CD4-positive, alpha-beta memory T cell (primary cell): ENCODE data around the gene TBXAS1. TPM values are rescaled to one million over a fixed set of nuclear protein-coding genes. Genes with fewer than 3 reads are reported as not detected.

ENCODE experiments used
- CTCF ChIA-PET: fragments of 350-600 bp; sonication (Branson Sonifier 250); formaldehyde crosslinking; loops from one replicate; lab custom pipeline; 2021; ENCODE audit warnings: inconsistent platforms; ENCODE audit not compliant: partially characterized antibody; lab: Charles Lee
- POLR2A ChIA-PET: fragments of 350-600 bp; sonication (Branson Sonifier 250); formaldehyde crosslinking; loops from one replicate; lab custom pipeline; 2021; ENCODE audit not compliant: partially characterized antibody; lab: Charles Lee
- DNase-seq, 5 donors: peaks; one replicate each; pipeline versions ENCODE4 v3.0.0 to v3.0.0-alpha.2; 2020 to 2022; ENCODE audit warnings: mixed read lengths in 1 of 5
- H3K27ac ChIP-seq: one replicate; pipeline ENCODE4 v1.7.0; 2013; ENCODE audit warnings: low read depth, low read length
- H3K27me3 ChIP-seq: 2 replicates; pipeline ENCODE4 v1.7.0; 2013; ENCODE audit warnings: mild to moderate bottlenecking, low read length, moderate library complexity; ENCODE audit not compliant: insufficient read depth
- H3K36me3 ChIP-seq: 2 replicates; pipeline ENCODE4 v1.7.0; 2013; ENCODE audit warnings: mild to moderate bottlenecking, low read length, moderate library complexity; ENCODE audit not compliant: insufficient read depth
- H3K4me1 ChIP-seq: 2 replicates; pipeline ENCODE4 v1.7.0; 2013; ENCODE audit warnings: mild to moderate bottlenecking, low read length, moderate library complexity; ENCODE audit not compliant: insufficient read depth
- H3K4me3 ChIP-seq, 2 donors: one replicate each; pipeline ENCODE4 v1.7.0; 2013; ENCODE audit warnings: low read length in 2 of 2, mild to moderate bottlenecking in 1 of 2
- H3K9me3 ChIP-seq, 2 donors: one replicate each; pipeline ENCODE4 v1.7.0; 2013; ENCODE audit warnings: low read length in 2 of 2, control low read depth in 1 of 2; ENCODE audit not compliant: control insufficient read depth in 1 of 2
- H3K27ac Mint-ChIP-seq, 7 donors: one replicate each; pipeline ENCODE4 v1.8.0; 2020 to 2021; ENCODE audit warnings: mixed read lengths in 7 of 7, mild to moderate bottlenecking in 6 of 7, inconsistent platforms in 3 of 7, moderate library complexity in 3 of 7
- H3K27me3 Mint-ChIP-seq, 2 donors: one replicate each; pipeline ENCODE4 v1.8.0; 2020 to 2021; ENCODE audit warnings: mixed read lengths in 2 of 2
- H3K36me3 Mint-ChIP-seq, 2 donors: one replicate each; pipeline ENCODE4 v1.8.0; 2020 to 2021; ENCODE audit warnings: mixed read lengths in 2 of 2, inconsistent platforms in 1 of 2, mild to moderate bottlenecking in 1 of 2
- H3K4me1 Mint-ChIP-seq, 4 donors: one replicate each; pipeline ENCODE4 v1.8.0; 2020 to 2021; ENCODE audit warnings: mixed read lengths in 4 of 4, mild to moderate bottlenecking in 1 of 4
- H3K4me3 Mint-ChIP-seq, 8 donors: one replicate each; pipeline ENCODE4 v1.8.0; 2020 to 2021; ENCODE audit warnings: mixed read lengths in 8 of 8, mild to moderate bottlenecking in 7 of 8, moderate library complexity in 6 of 8, inconsistent platforms in 3 of 8
- H3K9me3 Mint-ChIP-seq, 8 donors: one replicate each; pipeline ENCODE4 v1.8.0; 2020 to 2021; ENCODE audit warnings: mixed read lengths in 8 of 8, mild to moderate bottlenecking in 5 of 8, inconsistent platforms in 3 of 8, moderate library complexity in 1 of 8
- intact Hi-C: fragments of 100-400 bp; cut with micrococcal nuclease; formaldehyde crosslinking; loops from one replicate; pipeline ENCODE4 v1.15.1; 2023
- polyA plus RNA-seq, 2 donors: library from polyadenylated mRNA; unstranded; fragments of 300-500 nt; fragmentation: Illumina TruSeq; gene quantifications; one replicate each; pipeline ENCODE4 v1.2.3, GENCODE V29; 2021
- total RNA-seq, 2 experiments: library from RNA; stranded (reverse); gene quantifications; one replicate each; pipeline ENCODE4 v1.2.3, GENCODE V29; 2021

The TBXAS1 gene
- total and polyA plus RNA-seq, 4 experiments from 2014 or later = 16.6 to 20.1 (median 18.9) TPM

DNA sequence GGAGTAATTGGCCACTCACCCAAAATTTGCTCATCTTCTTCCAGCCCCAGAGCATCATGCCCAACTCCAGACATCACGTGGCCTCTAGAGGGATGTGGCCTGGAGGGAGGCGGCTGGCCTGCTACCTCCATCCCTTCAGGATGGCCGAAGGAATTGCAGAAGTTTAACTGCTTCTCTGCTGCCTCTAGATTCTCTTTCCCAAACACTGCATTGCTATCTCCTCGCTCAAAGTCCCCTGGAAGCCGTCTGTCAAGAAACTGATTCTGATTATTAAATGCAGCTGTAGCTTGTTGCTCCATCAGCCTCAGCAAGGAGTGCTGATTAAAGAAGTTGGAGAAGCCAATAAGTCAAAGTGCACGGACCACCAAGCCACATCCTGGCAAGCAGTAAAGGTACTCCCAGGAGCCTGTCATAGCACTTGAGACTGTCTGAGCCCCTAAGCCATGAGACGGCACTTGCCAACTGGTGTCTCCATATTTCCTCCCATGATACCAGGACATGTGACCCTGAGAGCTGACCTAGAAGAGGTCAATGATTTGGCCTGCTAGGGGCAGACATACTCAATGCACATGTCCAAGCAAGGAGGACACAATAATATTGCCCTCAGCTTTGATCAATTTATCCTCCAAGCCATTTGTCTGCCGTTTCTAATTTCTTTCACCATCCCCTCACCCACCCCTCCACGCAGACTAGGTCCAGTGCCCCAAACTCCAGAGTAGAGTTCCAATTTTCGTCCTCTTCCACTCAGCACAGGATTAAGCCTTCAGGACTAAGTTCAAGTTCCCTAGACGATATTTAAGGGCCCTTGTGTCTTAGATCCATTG is 84.2 kb downstream of the TBXAS1 start:
- H3K4me3 ChIP-seq = no peak overlapping the region
- CTCF ChIA-PET = interaction anchor here (0.6 to 1.4 kb wide), 3 partner anchors 11 to 921 kb away, joined by 3 read pairs; no protein-coding TSS in a partner anchor
- POLR2A ChIA-PET = no interaction called here
- H3K4me1 ChIP-seq = peaks cover 29% of the 10 kb centered on the region
- intact Hi-C loops = no loop called here
- no peaks in the 10 kb centered on the region for H3K27me3 ChIP-seq
- no peak overlapping the region for H3K4me3 Mint-ChIP-seq
- H3K36me3 ChIP-seq = no peaks in the 10 kb centered on the region
- DNase-seq = no peak
- peaks cover 0 to under 1% (median 0%) of the 10 kb centered on the region in 8 donors for H3K9me3 Mint-ChIP-seq
- H3K27ac ChIP-seq = no peak overlapping the region
- H3K4me1 Mint-ChIP-seq = peaks cover 10 to 29% (median 21%) of the 10 kb centered on the region in 4 donors
- H3K27ac Mint-ChIP-seq = peak overlapping the region in 1 of 7 donors; percentile 80
- no peaks in the 10 kb centered on the region for H3K9me3 ChIP-seq
- peaks cover 18 to 25% of the 10 kb centered on the region in 2 donors for H3K36me3 Mint-ChIP-seq
- peaks cover 0 to 1% of the 10 kb centered on the region in 2 donors for H3K27me3 Mint-ChIP-seq

DNA sequence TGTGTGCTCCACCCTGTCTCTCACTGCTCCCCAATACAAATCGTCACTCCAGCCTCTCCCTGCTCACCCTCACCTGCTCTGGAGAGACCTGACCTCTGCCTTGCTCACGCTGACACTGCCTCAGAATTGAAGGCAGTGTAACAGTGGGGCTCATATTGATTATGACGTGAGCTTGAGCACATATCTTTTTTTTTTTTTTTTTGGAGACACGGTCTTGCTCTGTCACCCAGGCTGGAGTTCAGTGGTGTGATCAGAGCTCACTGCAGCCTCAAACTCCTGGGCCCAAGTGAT is 84.7 kb downstream of the TBXAS1 start:
- no peaks in the 10 kb centered on the region for H3K9me3 Mint-ChIP-seq
- peaks cover 18 to 25% of the 10 kb centered on the region in 2 donors for H3K36me3 Mint-ChIP-seq
- Histone ChIP-seq H3K27ac (no peak overlapping the region), H3K4me3 (no peak overlapping the region), H3K27me3 (no peaks in the 10 kb centered on the region), H3K36me3 (no peaks in the 10 kb centered on the region), H3K9me3 (no peaks in the 10 kb centered on the region), H3K4me1 (peaks cover 29% of the 10 kb centered on the region)
- peak overlapping the region in 1 of 7 donors; percentile 80 for H3K27ac Mint-ChIP-seq
- DNase-seq = no peak
- H3K27me3 Mint-ChIP-seq = peaks cover 0 to 1% of the 10 kb centered on the region in 2 donors
- H3K4me1 Mint-ChIP-seq = peaks cover 9 to 26% (median 18%) of the 10 kb centered on the region in 4 donors
- ChIA-PET CTCF (interaction anchor here (0.6 kb wide), 1 partner anchor 921 kb away, joined by 3 read pairs; no protein-coding TSS in a partner anchor), POLR2A (no interaction called here)
- no peak overlapping the region for H3K4me3 Mint-ChIP-seq
- intact Hi-C loops = no loop called here

DNA sequence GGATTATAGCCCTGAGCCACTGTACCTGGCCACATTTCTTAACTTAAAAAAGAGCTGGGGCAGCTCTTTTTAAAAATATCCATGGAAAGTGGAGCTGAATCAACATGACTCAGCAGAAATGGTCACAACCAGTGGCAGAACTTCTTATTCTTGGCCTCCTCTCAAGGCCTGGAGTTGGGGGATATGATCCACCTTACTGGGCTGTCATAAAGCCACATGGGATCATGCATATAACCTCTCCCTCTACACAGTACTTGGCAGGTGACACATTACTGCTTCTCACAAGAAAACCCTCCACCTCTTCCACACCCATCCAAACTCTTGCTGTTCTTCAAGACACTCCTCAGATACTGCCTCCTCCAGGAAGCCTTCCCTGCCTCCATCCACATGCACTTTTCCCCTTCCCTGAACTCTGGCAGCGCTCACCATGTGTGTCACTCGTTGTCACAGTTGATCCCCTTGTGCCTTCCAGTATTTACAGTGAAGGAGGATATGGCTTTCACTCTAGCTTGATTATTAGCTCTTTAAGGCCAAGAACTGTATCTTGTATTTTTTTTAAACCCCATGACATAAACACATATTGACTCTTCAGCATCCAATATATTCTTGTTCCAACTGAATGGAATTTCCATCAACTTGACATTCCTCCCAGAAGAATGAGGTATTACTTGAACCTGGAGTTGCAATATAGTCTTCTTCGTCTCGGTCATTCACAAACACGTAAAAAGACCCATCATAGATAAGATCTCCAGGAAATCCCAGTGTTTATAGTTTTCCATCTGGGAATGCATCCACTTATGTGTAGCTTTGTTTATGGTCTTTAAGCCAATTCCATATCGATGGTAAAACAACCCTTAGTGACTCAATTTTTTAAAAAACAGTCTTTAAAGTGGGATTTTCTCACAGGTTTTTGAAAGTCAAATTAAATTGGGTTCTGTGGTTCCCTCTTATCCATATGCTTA is 85.5 kb downstream of the TBXAS1 start:
- H3K36me3 Mint-ChIP-seq = peaks cover 18 to 25% of the 10 kb centered on the region in 2 donors
- peaks cover 0 to 1% of the 10 kb centered on the region in 2 donors for H3K27me3 Mint-ChIP-seq
- no peak overlapping the region for H3K27ac Mint-ChIP-seq
- CTCF ChIA-PET = no interaction called here
- DNase-seq = no peak
- H3K4me3 Mint-ChIP-seq = no peak overlapping the region
- Histone ChIP-seq H3K9me3 (no peaks in the 10 kb centered on the region), H3K27ac (no peak overlapping the region), H3K4me1 (peaks cover 29% of the 10 kb centered on the region), H3K4me3 (no peak overlapping the region), H3K36me3 (no peaks in the 10 kb centered on the region), H3K27me3 (no peaks in the 10 kb centered on the region)
- intact Hi-C loops = loop anchor here (5.0 kb wide), 1 partner anchor 137 kb away; the partner anchor contains the start of gene HIPK2
- H3K4me1 Mint-ChIP-seq = peaks cover 9 to 23% (median 16%) of the 10 kb centered on the region in 4 donors
- POLR2A ChIA-PET = no interaction called here
- H3K9me3 Mint-ChIP-seq = no peaks in the 10 kb centered on the region

DNA sequence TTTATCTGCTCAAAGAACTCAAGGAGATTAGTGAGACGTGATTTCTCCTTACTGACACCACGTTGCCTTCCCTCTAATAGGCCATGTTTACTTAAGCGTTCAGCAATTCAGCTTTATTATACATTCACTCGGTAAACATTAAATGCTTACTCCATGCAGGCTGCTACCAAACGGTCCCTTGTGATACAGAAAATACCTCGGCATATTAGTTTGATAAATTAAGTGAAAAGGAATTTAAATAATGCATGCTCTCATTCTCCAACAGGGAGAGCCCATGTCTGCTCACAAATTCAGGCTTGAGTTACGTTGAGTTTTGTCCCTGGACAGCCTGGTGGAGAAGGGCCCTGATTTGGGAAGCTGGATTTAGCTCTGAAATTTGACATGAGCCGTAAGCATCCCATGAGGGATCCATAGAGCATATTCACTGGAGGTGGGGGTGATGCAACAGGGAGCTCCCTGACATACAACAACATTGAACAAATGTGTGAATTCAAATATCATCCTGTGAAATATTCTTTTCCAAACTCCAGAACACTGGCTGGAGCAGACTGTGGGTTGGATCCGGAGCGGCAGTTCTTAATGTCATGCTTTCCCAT is 86.3 kb downstream of the TBXAS1 start:
- H3K4me1 ChIP-seq = peaks cover 29% of the 10 kb centered on the region
- H3K27me3 Mint-ChIP-seq = peaks cover 0 to 1% of the 10 kb centered on the region in 2 donors
- H3K4me3 Mint-ChIP-seq = no peak overlapping the region
- CTCF ChIA-PET = interaction anchor here (1.5 kb wide), 1 partner anchor 269 kb away, joined by 9 read pairs; no protein-coding TSS in a partner anchor
- H3K9me3 ChIP-seq = no peaks in the 10 kb centered on the region
- H3K4me1 Mint-ChIP-seq = peaks cover 9 to 23% (median 14%) of the 10 kb centered on the region in 4 donors
- POLR2A ChIA-PET = no interaction called here
- H3K36me3 Mint-ChIP-seq = peaks cover 18 to 19% of the 10 kb centered on the region in 2 donors
- H3K27ac Mint-ChIP-seq = no peak overlapping the region
- no peaks in the 10 kb centered on the region for H3K27me3 ChIP-seq
- DNase-seq = no peak
- no peaks in the 10 kb centered on the region for H3K36me3 ChIP-seq
- no peaks in the 10 kb centered on the region for H3K9me3 Mint-ChIP-seq
- no peak overlapping the region for H3K4me3 ChIP-seq
- intact Hi-C loops = loop anchor here (5.0 kb wide), 1 partner anchor 138 kb away; the partner anchor contains the start of gene HIPK2
- no peak overlapping the region for H3K27ac ChIP-seq

- peak; percentile 11 to 64 (median 19) for DNase-seq
- no peaks in the 10 kb centered on the region for H3K27me3 ChIP-seq
- no peaks in the 10 kb centered on the region for H3K9me3 ChIP-seq
- Mint-ChIP-seq H3K27me3 (peaks cover 0 to 1% of the 10 kb centered on the region in 2 donors), H3K4me1 (peaks cover 9 to 23% (median 14%) of the 10 kb centered on the region in 4 donors), H3K27ac (peak overlapping the region in 2 of 7 donors; percentile 9 to 40), H3K9me3 (no peaks in the 10 kb centered on the region), H3K4me3 (no peak overlapping the region), H3K36me3 (peaks cover 19% of the 10 kb centered on the region in 2 donors)
- intact Hi-C loops = loop anchor here (5.0 kb wide), 1 partner anchor 139 kb away; the partner anchor contains the start of gene HIPK2
- ChIA-PET CTCF (interaction anchor here (1.5 kb wide), 1 partner anchor 270 kb away, joined by 9 read pairs; no protein-coding TSS in a partner anchor), POLR2A (interaction anchor here (1.2 to 1.3 kb wide), 2 partner anchors 85 to 149 kb away, joined by 3 to 4 read pairs; no protein-coding TSS in a partner anchor)
- H3K4me1 ChIP-seq = peaks cover 29% of the 10 kb centered on the region
- H3K36me3 ChIP-seq = no peaks in the 10 kb centered on the region
- no peak overlapping the region for H3K4me3 ChIP-seq
- H3K27ac ChIP-seq = no peak overlapping the region
Observed at GRCh38 chr7:139915864-139916716, 87.0 kb downstream of the TBXAS1 start.
